ENCODE results near the gene POLR1A.
A peak's percentile ranks its signal among the peaks of the same experiment; 100 is the strongest.

Gene POLR1A

GRCh38 chr2:86001326-86001725, 104.4 kb downstream of the POLR1A start:
- H3K4me2 ChIP-seq (ENCODE audit: insufficient read depth, low read length): no peak overlapping the region
- no peaks in the 10 kb centered on the region for H3K36me3 ChIP-seq (ENCODE audit: insufficient read depth, low read length)
- H3K27me3 ChIP-seq (ENCODE audit: insufficient read depth, low read length, poor library complexity): no peaks in the 10 kb centered on the region
- 0 out of 2 replicates have a peak overlapping the region, but pooled peaks have one; percentile 10 for H2AFZ ChIP-seq (ENCODE audit: low read depth, low read length)
- no peak overlapping the region for H3K27ac ChIP-seq (ENCODE audit: low read length)
- ATAC-seq (ENCODE audit: insufficient read depth, low read depth) (no peak), DNase-seq (no peak)
- no peak for TF ChIP-seq EZH2 (IDR thresholded peaks at IDR 0.05; ENCODE audit: borderline replicate concordance, low read depth, low read length, severe bottlenecking)
- TF ChIP-seq, protein P1, sequence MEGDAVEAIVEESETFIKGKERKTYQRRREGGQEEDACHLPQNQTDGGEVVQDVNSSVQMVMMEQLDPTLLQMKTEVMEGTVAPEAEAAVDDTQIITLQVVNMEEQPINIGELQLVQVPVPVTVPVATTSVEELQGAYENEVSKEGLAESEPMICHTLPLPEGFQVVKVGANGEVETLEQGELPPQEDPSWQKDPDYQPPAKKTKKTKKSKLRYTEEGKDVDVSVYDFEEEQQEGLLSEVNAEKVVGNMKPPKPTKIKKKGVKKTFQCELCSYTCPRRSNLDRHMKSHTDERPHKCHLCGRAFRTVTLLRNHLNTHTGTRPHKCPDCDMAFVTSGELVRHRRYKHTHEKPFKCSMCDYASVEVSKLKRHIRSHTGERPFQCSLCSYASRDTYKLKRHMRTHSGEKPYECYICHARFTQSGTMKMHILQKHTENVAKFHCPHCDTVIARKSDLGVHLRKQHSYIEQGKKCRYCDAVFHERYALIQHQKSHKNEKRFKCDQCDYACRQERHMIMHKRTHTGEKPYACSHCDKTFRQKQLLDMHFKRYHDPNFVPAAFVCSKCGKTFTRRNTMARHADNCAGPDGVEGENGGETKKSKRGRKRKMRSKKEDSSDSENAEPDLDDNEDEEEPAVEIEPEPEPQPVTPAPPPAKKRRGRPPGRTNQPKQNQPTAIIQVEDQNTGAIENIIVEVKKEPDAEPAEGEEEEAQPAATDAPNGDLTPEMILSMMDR (IDR thresholded peaks at IDR 0.05; ENCODE audit: borderline replicate concordance, extremely low read depth, low read length, poor library complexity, severe bottlenecking): no peak
- no peaks in the 10 kb centered on the region for H4K20me1 ChIP-seq (ENCODE audit: insufficient read depth, low read length)
- peaks cover 7% of the 10 kb centered on the region for H3K4me1 ChIP-seq (ENCODE audit: insufficient read depth, low read length)
- H3K4me3 ChIP-seq (ENCODE audit: low read depth in 1 of 2, low read length in 2 of 2): no peak overlapping the region
- no peak overlapping the region for H3K9ac ChIP-seq (ENCODE audit: low read depth, low read length)
- peaks cover 14% of the 10 kb centered on the region for H3K9me3 ChIP-seq (ENCODE audit: insufficient read depth, low read length, severe bottlenecking)
- H3K79me2 ChIP-seq (ENCODE audit: insufficient read depth, low read length): no peaks in the 10 kb centered on the region

DNA sequence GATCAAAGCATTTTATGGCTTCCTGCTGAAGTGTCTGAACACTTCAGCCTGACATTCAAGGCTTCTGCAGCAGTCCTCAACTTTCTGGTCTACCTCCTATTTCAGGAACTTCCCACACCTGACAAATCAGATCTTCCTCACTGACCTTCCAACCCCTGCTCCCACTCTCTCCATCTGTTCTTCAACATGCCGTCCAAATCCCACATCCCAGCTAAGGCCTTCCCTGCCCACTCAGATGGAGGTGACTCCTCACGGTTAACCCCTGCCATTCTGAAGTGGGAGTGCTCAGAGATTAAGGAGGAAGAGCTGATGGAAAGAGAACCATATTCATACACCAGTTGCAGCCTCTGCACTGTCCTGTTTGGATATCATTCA, 104.8 kb downstream of the POLR1A start:
- Histone ChIP-seq H3K9ac (ENCODE audit: low read depth, low read length) (no peak overlapping the region), H3K4me3 (ENCODE audit: low read depth in 1 of 2, low read length in 2 of 2) (no peak overlapping the region), H4K20me1 (ENCODE audit: insufficient read depth, low read length) (no peaks in the 10 kb centered on the region), H3K79me2 (ENCODE audit: insufficient read depth, low read length) (no peaks in the 10 kb centered on the region), H3K27me3 (ENCODE audit: insufficient read depth, low read length, poor library complexity) (no peaks in the 10 kb centered on the region), H3K27ac (ENCODE audit: low read length) (no peak overlapping the region), H2AFZ (ENCODE audit: low read depth, low read length) (peak overlapping the region; percentile 10; the same call in 1 of the 2 replicates), H3K9me3 (ENCODE audit: insufficient read depth, low read length, severe bottlenecking) (peaks cover 11% of the 10 kb centered on the region), H3K36me3 (ENCODE audit: insufficient read depth, low read length) (no peaks in the 10 kb centered on the region), H3K4me2 (ENCODE audit: insufficient read depth, low read length) (no peak overlapping the region), H3K4me1 (ENCODE audit: insufficient read depth, low read length) (peaks cover 7% of the 10 kb centered on the region)
- 0 out of 3 replicates have a peak, but pooled peaks have one; percentile 48 for ATAC-seq (ENCODE audit: insufficient read depth, low read depth)
- TF ChIP-seq, protein P1 (IDR thresholded peaks at IDR 0.05; ENCODE audit: borderline replicate concordance, extremely low read depth, low read length, poor library complexity, severe bottlenecking): no peak
- TF ChIP-seq EZH2 (IDR thresholded peaks at IDR 0.05; ENCODE audit: borderline replicate concordance, low read depth, low read length, severe bottlenecking): no peak
- DNase-seq: no peak

GRCh38 chr2:86000131-86000937, 105.4 kb downstream of the POLR1A start:
- ATAC-seq (ENCODE audit: insufficient read depth, low read depth): no peak
- Histone ChIP-seq H3K9me3 (ENCODE audit: insufficient read depth, low read length, severe bottlenecking) (peaks cover 5% of the 10 kb centered on the region), H3K4me3 (ENCODE audit: low read depth in 1 of 2, low read length in 2 of 2) (no peak overlapping the region), H3K79me2 (ENCODE audit: insufficient read depth, low read length) (no peaks in the 10 kb centered on the region), H3K27me3 (ENCODE audit: insufficient read depth, low read length, poor library complexity) (no peaks in the 10 kb centered on the region), H3K4me2 (ENCODE audit: insufficient read depth, low read length) (no peak overlapping the region), H3K9ac (ENCODE audit: low read depth, low read length) (no peak overlapping the region), H3K36me3 (ENCODE audit: insufficient read depth, low read length) (no peaks in the 10 kb centered on the region), H3K4me1 (ENCODE audit: insufficient read depth, low read length) (peaks cover 7% of the 10 kb centered on the region), H2AFZ (ENCODE audit: low read depth, low read length) (no peak overlapping the region), H4K20me1 (ENCODE audit: insufficient read depth, low read length) (no peaks in the 10 kb centered on the region), H3K27ac (ENCODE audit: low read length) (no peak overlapping the region)
- DNase-seq: no peak
- TF ChIP-seq, protein P1 (IDR thresholded peaks at IDR 0.05; ENCODE audit: borderline replicate concordance, extremely low read depth, low read length, poor library complexity, severe bottlenecking): no peak
- no peak for TF ChIP-seq EZH2 (IDR thresholded peaks at IDR 0.05; ENCODE audit: borderline replicate concordance, low read depth, low read length, severe bottlenecking)

Data from DND-41 (cell line).